Measurements from ENCODE around the gene ARID5A.

Gene ARID5A

DNA sequence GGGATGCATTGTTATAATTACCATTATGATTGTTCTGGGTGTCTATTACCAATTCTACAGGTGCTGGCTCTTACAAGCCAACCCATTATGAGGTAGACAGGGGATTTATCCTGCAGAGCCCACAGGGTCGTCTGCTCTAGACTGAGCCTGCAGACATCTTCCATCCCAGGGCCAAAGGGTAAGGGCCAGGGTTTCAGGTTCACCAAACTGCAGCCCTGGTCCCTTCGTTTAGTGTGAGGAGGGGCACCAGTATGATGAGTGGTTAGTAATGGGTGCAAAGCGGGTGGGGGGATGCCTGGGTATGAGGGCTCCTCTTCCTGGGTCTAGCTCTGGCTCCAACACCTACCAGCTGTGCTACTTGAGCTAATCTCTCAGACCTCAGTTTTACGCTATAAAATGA lies 1.2 kb upstream of the ARID5A start:
- H3K9me3 Mint-ChIP-seq = no peaks in the 10 kb centered on the region
- DNase-seq (no peak), ATAC-seq (replicated peaks) (no peak)
- H3K36me3 Mint-ChIP-seq = peaks cover 25 to 34% of the 10 kb centered on the region in 2 donors
- no peak overlapping the region for H3K4me3 Mint-ChIP-seq
- peaks cover 68 to 83% of the 10 kb centered on the region in 2 donors for H3K4me1 Mint-ChIP-seq
- H3K27ac Mint-ChIP-seq = no peak overlapping the region
- H3K27me3 Mint-ChIP-seq = no peaks in the 10 kb centered on the region

DNA sequence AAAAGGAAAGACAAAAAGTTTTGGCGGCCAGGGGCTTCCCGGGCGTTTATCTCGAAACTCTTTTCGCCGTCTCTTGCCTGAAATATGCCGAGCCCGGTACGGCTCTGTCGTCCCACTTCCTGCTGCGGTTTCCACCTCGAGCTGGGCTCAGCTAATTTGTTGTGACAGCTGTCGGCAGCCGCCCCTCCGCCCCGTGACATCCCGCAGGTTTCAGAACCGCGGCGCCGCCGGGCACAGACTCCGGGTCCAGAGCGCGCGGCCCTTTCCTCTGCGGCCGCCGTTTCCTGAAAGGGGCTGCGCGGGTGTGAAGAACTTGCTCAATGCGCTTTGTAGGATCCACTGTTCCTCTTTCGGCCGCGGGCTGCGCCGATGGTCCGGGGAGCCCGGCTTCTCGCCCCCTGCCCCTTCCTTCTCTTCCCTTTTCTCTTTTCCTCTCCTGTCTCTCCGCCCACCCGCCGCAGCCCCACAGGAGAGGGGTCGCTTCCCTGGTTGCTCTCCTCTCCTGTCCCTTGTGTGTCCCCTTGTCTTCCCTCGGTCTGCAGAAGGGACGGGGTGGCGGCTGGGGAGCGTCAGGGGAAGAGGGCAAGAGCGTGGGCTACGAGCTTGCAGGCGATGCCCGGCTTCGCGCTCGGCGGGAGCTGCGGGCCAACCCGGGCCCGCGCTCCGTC lies 648 bp downstream of the ARID5A start:
- Mint-ChIP-seq H3K36me3 (peaks cover 27 to 39% of the 10 kb centered on the region in 2 donors), H3K9me3 (no peaks in the 10 kb centered on the region), H3K4me1 (peaks cover 50 to 73% of the 10 kb centered on the region in 2 donors)

DNA sequence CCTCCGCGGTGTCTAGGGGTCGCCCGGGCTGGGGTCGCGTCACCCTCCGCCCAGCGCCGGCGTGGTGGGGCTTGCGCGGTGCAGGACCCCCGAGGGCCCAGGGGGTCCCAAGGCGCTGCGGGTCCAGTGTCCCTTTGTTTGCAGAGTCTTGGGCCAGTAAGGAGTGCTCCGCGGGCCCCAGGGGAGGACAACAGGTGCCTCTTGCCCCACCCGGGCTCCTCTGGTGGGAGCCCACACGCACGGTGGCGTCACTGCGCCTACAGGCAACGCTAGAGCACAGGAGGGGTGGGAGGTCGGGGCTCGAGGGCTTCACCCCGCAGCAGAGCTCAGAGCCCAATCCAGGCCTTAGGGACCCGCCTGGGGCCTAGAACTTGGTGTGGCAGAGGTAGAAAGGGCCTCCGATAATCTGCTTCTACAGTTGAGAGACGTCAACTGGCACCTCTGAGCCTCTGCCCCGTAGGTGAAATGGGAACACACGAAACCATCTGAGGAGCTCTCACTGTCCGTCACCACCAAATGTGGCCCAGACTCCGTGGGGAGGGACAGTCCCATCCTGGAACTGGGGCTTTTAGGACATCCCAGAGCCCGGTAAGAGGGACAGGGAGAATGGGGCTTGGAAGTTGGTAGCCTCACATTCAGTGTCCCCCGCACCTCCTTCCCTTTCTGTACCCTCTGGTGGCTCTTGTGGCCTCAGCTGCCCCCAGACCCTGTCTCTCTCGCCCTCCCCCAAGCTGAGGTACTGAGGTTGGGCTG lies 1.4 kb downstream of the ARID5A start:
- H3K36me3 Mint-ChIP-seq = peaks cover 30 to 44% of the 10 kb centered on the region in 2 donors
- ATAC-seq (replicated peaks) (peak; percentile 17 to 24), DNase-seq (peak; percentile 43)
- H3K4me3 Mint-ChIP-seq = peak overlapping the region; percentile 97
- no peaks in the 10 kb centered on the region for H3K27me3 Mint-ChIP-seq
- H3K9me3 Mint-ChIP-seq = no peaks in the 10 kb centered on the region
- H3K27ac Mint-ChIP-seq = peak overlapping the region; percentile 95
- H3K4me1 Mint-ChIP-seq = peaks cover 48 to 73% of the 10 kb centered on the region in 2 donors

More for the DNA sequence above, 648 bp downstream of the ARID5A start:
- Mint-ChIP-seq H3K27ac (peak overlapping the region; percentile 95), H3K4me3 (peak overlapping the region; percentile 97), H3K27me3 (no peaks in the 10 kb centered on the region)
- DNase-seq (peak; percentile 80), ATAC-seq (replicated peaks) (peak; percentile 53 to 60)

GRCh38 chr2:96538487-96539214 lies 2.1 kb downstream of the ARID5A start:
- Mint-ChIP-seq H3K4me1 (peaks cover 42 to 66% of the 10 kb centered on the region in 2 donors), H3K27ac (peak overlapping the region; percentile 95), H3K4me3 (peak overlapping the region; percentile 97), H3K36me3 (peaks cover 34 to 49% of the 10 kb centered on the region in 2 donors), H3K9me3 (no peaks in the 10 kb centered on the region), H3K27me3 (no peaks in the 10 kb centered on the region)
- peak; percentile 73 for DNase-seq
- peak; percentile 44 to 52 for ATAC-seq (replicated peaks)

- DNase-seq (no peak), ATAC-seq (replicated peaks) (peak in 1 of 2 donors; percentile 0)
- peak overlapping the region; percentile 95 for H3K27ac Mint-ChIP-seq
- H3K4me3 Mint-ChIP-seq = peak overlapping the region; percentile 97
- no peaks in the 10 kb centered on the region for H3K9me3 Mint-ChIP-seq
- peaks cover 35 to 56% of the 10 kb centered on the region in 2 donors for H3K36me3 Mint-ChIP-seq
- H3K27me3 Mint-ChIP-seq = no peaks in the 10 kb centered on the region
- H3K4me1 Mint-ChIP-seq = peaks cover 40 to 64% of the 10 kb centered on the region in 2 donors
Measured at GRCh38 chr2:96539215-96539920, 2.8 kb downstream of the ARID5A start.

DNA sequence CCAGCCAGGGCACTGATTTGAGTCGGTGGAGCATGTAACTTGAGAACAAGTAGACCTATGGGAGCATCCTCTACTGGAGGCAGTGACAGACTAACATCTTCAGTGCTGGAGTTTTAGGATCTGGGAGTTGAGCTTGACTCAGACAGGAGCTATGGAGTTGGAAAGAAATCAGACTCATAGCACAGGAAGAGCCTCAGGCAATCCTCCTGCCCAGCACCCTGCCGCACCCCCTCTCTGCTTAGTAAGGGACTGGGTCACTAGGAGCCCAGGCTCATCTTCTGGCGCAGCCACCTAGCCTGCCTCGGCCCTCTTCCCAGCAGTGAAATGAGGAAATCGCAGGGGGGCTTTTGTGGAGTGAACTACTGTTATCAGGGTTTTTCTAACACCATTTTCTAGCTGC lies 3.6 kb downstream of the ARID5A start:
- DNase-seq = no peak

DNA sequence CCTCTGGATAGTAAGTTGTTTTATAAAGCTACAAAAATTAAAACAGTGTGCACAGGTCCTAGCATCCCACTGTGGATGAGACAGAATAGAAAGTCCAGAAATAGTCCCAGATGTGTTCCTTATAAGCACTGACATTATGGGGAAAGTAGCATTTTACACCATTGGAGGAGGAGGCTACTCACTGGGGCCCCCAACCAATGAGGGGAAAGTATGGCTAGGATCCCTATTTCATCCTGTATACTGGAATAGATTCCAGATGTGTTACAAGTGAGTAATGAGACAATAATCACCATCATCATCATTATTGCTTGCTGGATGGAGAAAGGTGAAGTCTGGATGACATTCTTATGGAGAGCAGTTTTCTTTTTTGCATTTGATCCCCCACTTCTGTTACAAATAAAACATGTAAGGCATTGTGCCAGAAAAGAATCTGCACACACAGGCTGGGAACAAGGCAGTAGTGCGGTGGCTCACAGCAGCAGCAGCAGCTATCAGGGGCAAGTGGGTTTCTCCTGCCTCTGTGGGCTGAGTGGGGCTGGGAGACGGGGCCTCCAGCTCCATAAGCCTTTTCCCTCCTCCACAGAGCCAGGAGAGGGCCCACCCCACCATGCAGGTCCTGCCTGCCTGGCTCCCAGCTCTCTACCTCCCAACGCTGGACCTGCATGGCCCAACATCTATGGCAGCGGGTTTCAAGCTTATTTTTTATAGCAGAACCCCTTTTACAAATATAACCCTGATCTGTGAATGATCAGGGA lies 5.0 kb downstream of the ARID5A start:
- H3K36me3 Mint-ChIP-seq = peaks cover 51 to 74% of the 10 kb centered on the region in 2 donors

More for the DNA sequence above, 3.6 kb downstream of the ARID5A start:
- no peak for ATAC-seq (replicated peaks)
- Mint-ChIP-seq H3K9me3 (no peaks in the 10 kb centered on the region), H3K36me3 (peaks cover 41 to 63% of the 10 kb centered on the region in 2 donors), H3K4me1 (peaks cover 36 to 63% of the 10 kb centered on the region in 2 donors), H3K27ac (peak overlapping the region; percentile 65), H3K27me3 (no peaks in the 10 kb centered on the region), H3K4me3 (peak overlapping the region; percentile 97)

DNA sequence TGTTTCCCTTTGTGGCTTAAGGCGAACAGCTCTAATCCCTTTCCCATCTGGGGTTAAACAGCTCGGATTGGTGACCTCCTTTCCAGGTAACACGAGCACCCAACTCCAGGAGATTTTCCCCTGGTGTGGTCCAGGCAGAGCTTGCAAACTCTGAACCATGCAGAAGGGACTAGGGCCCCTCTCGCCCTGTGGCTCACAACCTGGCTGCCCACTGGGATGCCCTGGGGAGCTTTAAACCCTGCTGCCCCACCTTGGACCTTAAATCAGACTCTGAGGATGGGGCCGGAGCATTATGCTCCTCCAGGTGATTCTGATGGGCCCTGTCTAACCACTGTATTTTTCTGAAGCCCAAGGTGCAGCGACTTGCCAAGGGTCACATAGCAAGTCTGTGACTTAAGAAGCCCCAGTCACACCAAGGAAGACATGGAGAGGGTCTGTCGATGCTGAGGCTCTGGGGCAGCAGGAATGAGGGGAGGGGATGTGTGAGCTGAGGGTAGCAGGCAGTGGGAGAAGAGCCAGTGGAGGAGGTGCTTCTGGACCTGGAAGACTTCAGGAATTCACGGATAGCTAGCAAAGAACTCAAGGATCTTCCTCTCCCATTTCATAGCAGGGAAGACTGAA lies 5.9 kb downstream of the ARID5A start:
- Mint-ChIP-seq H3K4me3 (peak overlapping the region in 1 of 2 donors; percentile 11), H3K27ac (no peak overlapping the region), H3K27me3 (no peaks in the 10 kb centered on the region), H3K4me1 (peaks cover 35 to 64% of the 10 kb centered on the region in 2 donors), H3K36me3 (peaks cover 50 to 78% of the 10 kb centered on the region in 2 donors), H3K9me3 (no peaks in the 10 kb centered on the region)
- DNase-seq = no peak
- ATAC-seq (replicated peaks) = no peak

More for the DNA sequence above, 5.0 kb downstream of the ARID5A start:
- DNase-seq (no peak), ATAC-seq (replicated peaks) (no peak)
- H3K9me3 Mint-ChIP-seq = no peaks in the 10 kb centered on the region
- H3K27me3 Mint-ChIP-seq = no peaks in the 10 kb centered on the region
- H3K4me3 Mint-ChIP-seq = no peak overlapping the region
- peaks cover 32 to 58% of the 10 kb centered on the region in 2 donors for H3K4me1 Mint-ChIP-seq
- H3K27ac Mint-ChIP-seq = no peak overlapping the region

DNA sequence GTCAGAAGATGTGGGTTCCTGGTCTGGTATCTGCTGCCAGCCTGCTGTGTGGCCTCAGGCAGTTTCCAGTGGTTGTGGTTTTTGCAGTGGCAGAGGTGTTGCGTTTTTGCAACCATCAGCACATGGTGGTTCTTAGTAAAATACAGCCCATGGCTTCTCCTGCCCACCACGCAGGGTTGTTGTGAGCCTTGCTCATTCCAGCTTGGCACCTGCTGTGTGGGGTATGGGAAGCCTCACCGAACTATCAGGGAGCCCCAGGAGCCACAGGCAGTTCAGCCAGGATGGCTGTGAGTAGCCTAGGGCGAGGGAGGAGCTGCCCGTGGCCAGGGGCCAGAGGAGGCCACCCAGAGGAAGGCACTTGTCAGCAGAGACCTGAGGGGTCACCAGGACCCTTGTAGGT lies 9.8 kb downstream of the ARID5A start:
- no peaks in the 10 kb centered on the region for H3K27me3 Mint-ChIP-seq
- peak overlapping the region; percentile 34 for H3K27ac Mint-ChIP-seq
- DNase-seq (no peak), ATAC-seq (replicated peaks) (no peak)
- peaks cover 44 to 59% of the 10 kb centered on the region in 2 donors for H3K36me3 Mint-ChIP-seq
- no peak overlapping the region for H3K4me3 Mint-ChIP-seq
- H3K4me1 Mint-ChIP-seq = peaks cover 16 to 38% of the 10 kb centered on the region in 2 donors
- H3K9me3 Mint-ChIP-seq = no peaks in the 10 kb centered on the region

- DNase-seq (no peak), ATAC-seq (replicated peaks) (no peak)
- Mint-ChIP-seq H3K36me3 (peaks cover 44 to 55% of the 10 kb centered on the region in 2 donors), H3K4me1 (peaks cover 16 to 37% of the 10 kb centered on the region in 2 donors), H3K27me3 (no peaks in the 10 kb centered on the region), H3K4me3 (no peak overlapping the region), H3K27ac (peak overlapping the region; percentile 33), H3K9me3 (no peaks in the 10 kb centered on the region)
Measured at GRCh38 chr2:96546797-96547196, 10.2 kb downstream of the ARID5A start.

GRCh38 chr2:96547203-96547641 lies 10.7 kb downstream of the ARID5A start:
- H3K9me3 Mint-ChIP-seq = no peaks in the 10 kb centered on the region
- DNase-seq = no peak
- ATAC-seq (replicated peaks) = no peak
- no peaks in the 10 kb centered on the region for H3K27me3 Mint-ChIP-seq
- peaks cover 19 to 35% of the 10 kb centered on the region in 2 donors for H3K4me1 Mint-ChIP-seq
- peaks cover 47 to 60% of the 10 kb centered on the region in 2 donors for H3K36me3 Mint-ChIP-seq
- H3K4me3 Mint-ChIP-seq = no peak overlapping the region
- no peak overlapping the region for H3K27ac Mint-ChIP-seq

GRCh38 chr2:96547731-96548171 lies 11.2 kb downstream of the ARID5A start:
- Mint-ChIP-seq H3K9me3 (no peaks in the 10 kb centered on the region), H3K4me1 (peaks cover 17 to 31% of the 10 kb centered on the region in 2 donors), H3K4me3 (no peak overlapping the region), H3K36me3 (peaks cover 46 to 58% of the 10 kb centered on the region in 2 donors), H3K27me3 (no peaks in the 10 kb centered on the region), H3K27ac (no peak overlapping the region)
- ATAC-seq (replicated peaks) (no peak), DNase-seq (no peak)

Measured in stimulated activated naive B cell treated with anti-CD40 and anti-IgM and Interleukin-4, amounts not matched to agents 10 μg/mL and 1 μg/mL and 100 μg/mL, for 72 hours (primary cell).